Thoracic aorta (tissue), 2 donors: ENCODE results near the gene AATK. TPM values are rescaled to one million over a fixed set of nuclear protein-coding genes. Genes with fewer than 3 reads are reported as not detected.

Experiments
- ATAC-seq: fragments of 150-250 bp; one replicate; pipeline ENCODE4 v1.8.0; 2017; ENCODE audit warnings: low read depth; ENCODE audit not compliant: insufficient number of reproducible peaks, low FRiP score
- DNase-seq: peaks from one replicate; pipeline ENCODE4 v3.0.0-alpha.2; 2020; ENCODE audit warnings: low spot score
- H3K27ac ChIP-seq, 2 donors: fragments of 200-600 bp; sonication (generic); 1 replicate in 1 of 2; 2 replicates in 1 of 2; pipeline ENCODE4 v1.5.1; 2016; ENCODE audit warnings: mild to moderate bottlenecking in 2 of 2, moderate library complexity in 2 of 2
- H3K27me3 ChIP-seq: fragments of 200-600 bp; sonication (generic); replicated peaks from 2 replicates; pipeline ENCODE4 v1.6.0; 2016; ENCODE audit warnings: mild to moderate bottlenecking; ENCODE audit not compliant: insufficient read depth
- H3K36me3 ChIP-seq: fragments of 200-600 bp; sonication (generic); one replicate; pipeline ENCODE4 v1.5.1; 2016
- H3K4me1 ChIP-seq, 2 donors: fragments of 200-600 bp; sonication (generic); 1 replicate in 1 of 2; 2 replicates in 1 of 2; pipeline versions ENCODE4 v1.5.1 to v1.6.0; 2016; ENCODE audit warnings: low read depth in 2 of 2, mild to moderate bottlenecking in 1 of 2; ENCODE audit not compliant: control insufficient read depth in 1 of 2
- H3K4me3 ChIP-seq: fragments of 200-600 bp; sonication (generic); 2 replicates; pipeline ENCODE4 v1.5.1; 2016; ENCODE audit warnings: mild to moderate bottlenecking
- H3K9me3 ChIP-seq: fragments of 200-600 bp; sonication (generic); 2 replicates; pipeline ENCODE4 v1.5.1; 2016
- total RNA-seq, 2 donors: library from RNA; depleted of rRNA; stranded (reverse); fragments of >200 nt; gene quantifications; one replicate each; pipeline versions ENCODE4 v1.1.0 to v1.2.3, GENCODE V29; 2016
- TF ChIP-seq, protein P1 (sequence below): fragments of 200-600 bp; sonication (generic); IDR thresholded peaks from one replicate; pipeline ENCODE4 v1.5.1; 2019; ENCODE audit warnings: antibody characterized with exemption

The AATK gene
- total RNA-seq, 2 donors from 2014 or later = 6.1 to 19.8 TPM

GRCh38 chr17:81134064-81134781 is 31.8 kb downstream of the AATK start:
- Histone ChIP-seq H3K4me3 (no peak overlapping the region), H3K36me3 (no peaks in the 10 kb centered on the region), H3K9me3 (no peaks in the 10 kb centered on the region), H3K4me1 (no peaks in the 10 kb centered on the region), H3K27me3 (no peaks in the 10 kb centered on the region), H3K27ac (no peak overlapping the region)
- DNase-seq (no peak), ATAC-seq (no peak)
- TF ChIP-seq, protein P1, sequence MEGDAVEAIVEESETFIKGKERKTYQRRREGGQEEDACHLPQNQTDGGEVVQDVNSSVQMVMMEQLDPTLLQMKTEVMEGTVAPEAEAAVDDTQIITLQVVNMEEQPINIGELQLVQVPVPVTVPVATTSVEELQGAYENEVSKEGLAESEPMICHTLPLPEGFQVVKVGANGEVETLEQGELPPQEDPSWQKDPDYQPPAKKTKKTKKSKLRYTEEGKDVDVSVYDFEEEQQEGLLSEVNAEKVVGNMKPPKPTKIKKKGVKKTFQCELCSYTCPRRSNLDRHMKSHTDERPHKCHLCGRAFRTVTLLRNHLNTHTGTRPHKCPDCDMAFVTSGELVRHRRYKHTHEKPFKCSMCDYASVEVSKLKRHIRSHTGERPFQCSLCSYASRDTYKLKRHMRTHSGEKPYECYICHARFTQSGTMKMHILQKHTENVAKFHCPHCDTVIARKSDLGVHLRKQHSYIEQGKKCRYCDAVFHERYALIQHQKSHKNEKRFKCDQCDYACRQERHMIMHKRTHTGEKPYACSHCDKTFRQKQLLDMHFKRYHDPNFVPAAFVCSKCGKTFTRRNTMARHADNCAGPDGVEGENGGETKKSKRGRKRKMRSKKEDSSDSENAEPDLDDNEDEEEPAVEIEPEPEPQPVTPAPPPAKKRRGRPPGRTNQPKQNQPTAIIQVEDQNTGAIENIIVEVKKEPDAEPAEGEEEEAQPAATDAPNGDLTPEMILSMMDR = no peak

GRCh38 chr17:81132770-81133723 is 33.0 kb downstream of the AATK start:
- H3K9me3 ChIP-seq = no peaks in the 10 kb centered on the region
- no peak for ATAC-seq
- H3K4me3 ChIP-seq = no peak overlapping the region
- no peak for DNase-seq
- H3K27me3 ChIP-seq = no peaks in the 10 kb centered on the region
- H3K27ac ChIP-seq = no peak overlapping the region
- H3K4me1 ChIP-seq = no peaks in the 10 kb centered on the region
- H3K36me3 ChIP-seq = no peaks in the 10 kb centered on the region
- TF ChIP-seq, protein P1 = no peak

GRCh38 chr17:81132197-81132540 is 33.9 kb downstream of the AATK start:
- no peak overlapping the region for H3K27ac ChIP-seq
- H3K36me3 ChIP-seq = no peaks in the 10 kb centered on the region
- no peak overlapping the region for H3K4me3 ChIP-seq
- H3K27me3 ChIP-seq = no peaks in the 10 kb centered on the region
- DNase-seq (no peak), ATAC-seq (no peak)
- no peaks in the 10 kb centered on the region for H3K9me3 ChIP-seq
- TF ChIP-seq, protein P1 = no peak
- H3K4me1 ChIP-seq = no peaks in the 10 kb centered on the region

- ATAC-seq (no peak), DNase-seq (no peak)
- Histone ChIP-seq H3K4me1 (no peaks in the 10 kb centered on the region), H3K4me3 (no peak overlapping the region), H3K27ac (no peak overlapping the region), H3K27me3 (no peaks in the 10 kb centered on the region), H3K9me3 (no peaks in the 10 kb centered on the region), H3K36me3 (no peaks in the 10 kb centered on the region)
- TF ChIP-seq, protein P1 = no peak
These were observed 34.4 kb downstream of the AATK start for GRCh38 chr17:81131486-81132196.
